Effector memory CD8-positive, alpha-beta T cell (primary cell): ENCODE data around the gene PARD3B.

ENCODE experiments used
- ATAC-seq: fragments of 150-1000 bp; cut with Tn5 transposase; replicated peaks from 2 replicates; pipeline ENCODE4 v1.10.0; 2021; ENCODE audit warnings: mild to moderate bottlenecking, moderate library complexity
- DNase-seq, 3 experiments: peaks; one replicate each; pipeline ENCODE4 v3.0.0; 2021
- H3K27ac Mint-ChIP-seq, 2 donors: one replicate each; pipeline ENCODE4 v1.8.0; 2022; ENCODE audit warnings: mild to moderate bottlenecking in 2 of 2, mixed read lengths in 2 of 2, moderate library complexity in 2 of 2
- H3K27me3 Mint-ChIP-seq, 2 donors: one replicate each; pipeline ENCODE4 v1.8.0; 2022; ENCODE audit warnings: mixed read lengths in 2 of 2
- H3K36me3 Mint-ChIP-seq: one replicate; pipeline ENCODE4 v1.8.0; 2022; ENCODE audit warnings: mild to moderate bottlenecking, moderate library complexity, mixed read lengths; ENCODE audit not compliant: insufficient read depth
- H3K4me1 Mint-ChIP-seq, 2 donors: one replicate each; pipeline ENCODE4 v1.8.0; 2022; ENCODE audit warnings: low read depth in 2 of 2, mixed read lengths in 2 of 2
- H3K4me3 Mint-ChIP-seq, 2 donors: one replicate each; pipeline ENCODE4 v1.8.0; 2022; ENCODE audit warnings: mild to moderate bottlenecking in 2 of 2, mixed read lengths in 2 of 2, moderate library complexity in 2 of 2
- H3K9me3 Mint-ChIP-seq, 2 donors: one replicate each; pipeline ENCODE4 v1.8.0; 2022; ENCODE audit warnings: mixed read lengths in 2 of 2

Gene PARD3B

DNA sequence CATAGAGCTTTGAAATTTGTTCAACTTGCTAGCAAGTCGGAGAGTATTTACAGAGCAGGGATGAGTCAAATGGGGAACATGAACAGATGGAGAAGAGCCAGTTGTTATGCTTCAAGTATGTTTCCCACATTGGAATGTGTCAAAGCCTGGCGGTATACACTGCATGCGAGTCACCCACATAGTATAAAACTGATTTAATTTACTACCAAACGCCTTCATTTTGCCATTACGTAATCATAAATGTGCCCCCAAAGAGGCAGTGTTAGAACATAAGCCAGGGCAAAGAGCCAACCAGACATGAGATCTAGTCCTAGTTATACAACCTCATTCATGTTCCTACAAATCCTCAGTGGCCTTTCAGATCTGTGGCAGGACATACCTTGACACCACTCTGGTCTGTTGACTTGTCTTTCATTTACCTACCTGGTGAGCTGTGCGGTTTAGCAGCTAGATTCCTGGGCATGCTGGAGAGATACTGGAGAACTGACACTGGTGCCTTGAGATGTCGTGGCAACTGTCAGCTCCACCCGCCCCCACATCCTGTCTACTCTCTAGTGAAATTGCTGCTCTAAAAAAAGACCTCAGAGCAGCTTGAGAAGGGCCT is 1115.3 kb downstream of the PARD3B start:
- Mint-ChIP-seq H3K4me1 (peaks cover 0 to 3% of the 10 kb centered on the region in 2 donors), H3K36me3 (no peaks in the 10 kb centered on the region), H3K27me3 (peaks cover 10 to 41% of the 10 kb centered on the region in 2 donors), H3K9me3 (no peaks in the 10 kb centered on the region), H3K4me3 (no peak overlapping the region), H3K27ac (no peak overlapping the region)
- DNase-seq, result no peak
- ATAC-seq, result no peak

DNA sequence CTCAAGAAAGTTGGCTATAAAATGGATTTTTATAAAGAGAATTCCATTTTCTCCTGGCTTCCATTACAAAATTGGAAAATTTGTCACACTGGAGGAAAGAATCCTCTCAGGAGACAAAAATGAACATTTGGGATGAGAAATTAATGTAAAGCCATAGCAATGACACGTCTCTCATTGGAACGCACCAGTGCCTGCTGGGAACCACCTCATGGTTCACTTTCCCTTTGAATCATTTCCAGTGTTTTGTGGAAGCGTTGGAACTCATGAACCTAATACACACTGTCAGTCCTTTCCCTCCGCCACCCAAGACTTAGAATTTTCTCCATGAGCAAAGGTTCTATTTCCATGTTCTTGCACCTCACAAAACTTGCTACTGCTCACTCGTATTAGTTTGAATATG is 1116.0 kb downstream of the PARD3B start:
- H3K36me3 Mint-ChIP-seq, result no peaks in the 10 kb centered on the region
- no peak overlapping the region for H3K27ac Mint-ChIP-seq
- H3K4me3 Mint-ChIP-seq, result no peak overlapping the region
- peaks cover 10 to 34% of the 10 kb centered on the region in 2 donors for H3K27me3 Mint-ChIP-seq
- H3K4me1 Mint-ChIP-seq, result peaks cover 0 to 3% of the 10 kb centered on the region in 2 donors
- DNase-seq (no peak), ATAC-seq (no peak)
- no peaks in the 10 kb centered on the region for H3K9me3 Mint-ChIP-seq

DNA sequence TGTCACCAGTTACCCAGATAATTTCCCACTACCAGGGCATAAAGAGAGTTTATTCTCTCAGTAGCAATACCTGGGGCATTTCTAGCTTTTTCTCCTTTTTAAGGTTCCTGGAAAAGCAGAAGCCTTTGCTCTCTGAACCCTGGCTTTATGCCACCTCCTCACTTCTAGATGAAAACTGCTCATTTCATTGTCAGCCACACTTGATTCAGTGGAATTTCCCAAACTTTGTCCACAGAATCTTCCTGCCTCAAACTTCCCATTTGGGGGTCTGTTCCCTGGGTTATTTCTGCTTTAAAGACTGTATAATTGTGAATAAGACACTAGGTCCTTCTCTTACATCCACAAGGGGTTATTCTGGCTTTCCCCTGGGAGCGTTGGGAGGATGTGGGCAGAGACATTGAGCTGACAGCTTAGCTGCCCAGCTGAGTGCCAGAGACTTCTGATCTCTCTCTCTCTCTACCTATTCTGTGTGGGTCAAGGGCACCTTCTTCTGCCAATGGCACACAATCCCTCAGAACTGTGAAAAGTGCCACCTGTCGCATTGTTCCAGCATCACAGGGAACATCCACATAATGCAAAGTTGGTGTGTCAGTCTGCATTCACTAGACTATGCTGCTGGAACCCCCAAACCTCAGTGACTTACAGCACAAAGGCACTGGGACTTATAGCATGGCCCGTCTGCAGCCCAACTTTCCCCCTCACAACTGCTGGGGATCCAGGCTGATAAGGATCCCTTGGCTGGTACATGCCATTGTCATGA is 1117.1 kb downstream of the PARD3B start:
- DNase-seq (no peak), ATAC-seq (no peak)
- no peak overlapping the region for H3K27ac Mint-ChIP-seq
- peaks cover 11 to 33% of the 10 kb centered on the region in 2 donors for H3K27me3 Mint-ChIP-seq
- peaks cover 0 to 3% of the 10 kb centered on the region in 2 donors for H3K4me1 Mint-ChIP-seq
- H3K9me3 Mint-ChIP-seq, result peaks cover 0 to under 1% of the 10 kb centered on the region in 2 donors
- H3K36me3 Mint-ChIP-seq, result no peaks in the 10 kb centered on the region
- H3K4me3 Mint-ChIP-seq, result no peak overlapping the region

DNA sequence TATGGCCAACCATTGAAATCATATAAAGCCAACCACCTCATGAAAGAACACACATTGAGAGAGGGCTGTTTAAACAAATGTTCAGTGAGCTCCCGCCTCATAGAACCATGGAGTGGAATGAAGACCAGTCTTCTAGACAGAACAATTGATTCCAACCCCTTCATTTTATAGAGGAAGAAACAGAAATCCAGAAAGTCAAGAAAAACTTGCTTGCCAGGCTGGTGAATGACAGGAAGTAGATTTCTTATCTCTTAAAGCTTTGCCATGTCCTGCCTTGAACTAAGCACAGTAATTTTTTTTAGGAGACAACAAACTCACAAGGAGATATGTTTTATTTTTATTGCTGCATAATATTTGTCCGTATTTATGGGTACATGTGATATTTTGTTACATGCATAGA is 1120.5 kb downstream of the PARD3B start:
- Mint-ChIP-seq H3K4me3 (no peak overlapping the region), H3K4me1 (peaks cover 0 to 3% of the 10 kb centered on the region in 2 donors), H3K27ac (no peak overlapping the region), H3K27me3 (peaks cover 28% of the 10 kb centered on the region in 2 donors), H3K9me3 (peaks cover 0 to 2% of the 10 kb centered on the region in 2 donors), H3K36me3 (no peaks in the 10 kb centered on the region)
- ATAC-seq (no peak), DNase-seq (no peak)
